Measurements from ENCODE around the gene SOHLH1. TPM values are rescaled to one million over a fixed set of nuclear protein-coding genes. Genes with fewer than 3 reads are reported as not detected.
"Not testable (repeated sequence)": the region's sequence is repeated elsewhere in the genome, so short reads cannot be mapped to it uniquely, and the experiment has no call there.

The SOHLH1 gene
- total RNA-seq, 2 experiments from 2014 or later, result not detected

- no peak overlapping the region for H3K4me3 Mint-ChIP-seq
- ATAC-seq (no peak), DNase-seq (no peak)
- ChIA-PET CTCF (no interaction called here), POLR2A (no interaction called here)
- H3K36me3 Mint-ChIP-seq (ENCODE audit: low read depth), result no peaks in the 10 kb centered on the region
- no peak overlapping the region for H3K27ac Mint-ChIP-seq
- H3K9me3 Mint-ChIP-seq (ENCODE audit: insufficient read depth), result no peaks in the 10 kb centered on the region
- no peaks in the 10 kb centered on the region for H3K27me3 Mint-ChIP-seq (ENCODE audit: low read depth)
- no peaks in the 10 kb centered on the region for H3K4me1 Mint-ChIP-seq (ENCODE audit: low read depth)
Measured at GRCh38 chr9:135681161-135681560, 18.1 kb downstream of the SOHLH1 start.

DNA sequence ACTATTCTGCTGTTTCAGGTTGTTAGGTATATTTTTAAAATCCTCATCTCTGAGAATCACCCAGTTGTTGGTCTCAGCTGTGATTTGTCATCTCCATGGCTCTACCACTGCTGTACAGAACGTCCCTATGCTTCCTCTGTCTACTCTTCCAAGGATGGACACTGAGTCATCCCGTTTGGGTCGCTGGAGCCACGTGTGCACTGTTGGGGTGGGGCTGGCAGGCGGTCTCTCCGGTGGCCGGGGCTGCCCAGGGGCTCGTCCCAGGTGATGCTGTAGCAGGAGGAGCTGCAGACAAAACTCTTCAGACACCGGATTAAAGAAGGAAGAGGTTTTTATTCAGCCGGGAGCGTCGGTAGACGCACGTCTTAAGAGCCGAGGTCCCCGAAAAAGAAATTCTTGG lies 19.2 kb downstream of the SOHLH1 start:
- no peak overlapping the region for H3K27ac Mint-ChIP-seq
- no peaks in the 10 kb centered on the region for H3K36me3 Mint-ChIP-seq (ENCODE audit: low read depth)
- ATAC-seq (no peak), DNase-seq (no peak)
- H3K27me3 Mint-ChIP-seq (ENCODE audit: low read depth), result no peaks in the 10 kb centered on the region
- no peaks in the 10 kb centered on the region for H3K4me1 Mint-ChIP-seq (ENCODE audit: low read depth)
- POLR2A ChIA-PET, result no interaction called here
- H3K9me3 Mint-ChIP-seq (ENCODE audit: insufficient read depth), result no peaks in the 10 kb centered on the region
- no peak overlapping the region for H3K4me3 Mint-ChIP-seq
- CTCF ChIA-PET, result no interaction called here

- ChIA-PET POLR2A (no interaction called here), CTCF (no interaction called here)
- H3K36me3 Mint-ChIP-seq (ENCODE audit: low read depth), result no peaks in the 10 kb centered on the region
- DNase-seq (no peak), ATAC-seq (no peak)
- H3K27ac Mint-ChIP-seq, result no peak overlapping the region
- H3K4me1 Mint-ChIP-seq (ENCODE audit: low read depth), result no peaks in the 10 kb centered on the region
- H3K27me3 Mint-ChIP-seq (ENCODE audit: low read depth), result no peaks in the 10 kb centered on the region
- no peaks in the 10 kb centered on the region for H3K9me3 Mint-ChIP-seq (ENCODE audit: insufficient read depth)
- H3K4me3 Mint-ChIP-seq, result no peak overlapping the region
Measured at GRCh38 chr9:135678236-135679017, 20.9 kb downstream of the SOHLH1 start.

DNA sequence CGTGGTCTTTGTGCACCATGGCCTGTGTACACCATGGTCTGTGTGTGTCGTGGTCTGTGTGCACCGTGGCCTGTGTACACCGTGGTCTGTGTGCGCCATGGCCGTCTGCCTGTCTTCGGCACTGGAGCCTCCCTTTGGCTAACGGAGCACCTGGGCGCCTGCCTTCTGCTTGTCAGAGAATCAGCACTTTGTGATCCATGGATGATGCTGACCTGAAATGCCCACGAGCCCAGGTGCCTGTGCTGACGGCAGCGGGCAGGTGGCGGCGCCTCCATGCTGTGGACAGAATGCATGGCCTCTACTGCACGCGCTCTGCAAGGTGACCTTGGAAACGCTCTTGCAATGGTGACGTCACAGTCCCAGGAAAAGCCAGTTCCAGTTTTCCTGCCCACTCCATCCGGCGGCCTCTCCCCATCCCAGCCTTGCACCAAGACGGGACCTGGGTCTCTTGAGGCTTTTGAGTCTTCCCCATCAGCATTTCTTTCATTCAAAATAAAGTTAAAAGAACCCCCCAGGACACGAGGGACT lies 21.6 kb downstream of the SOHLH1 start:
- Mint-ChIP-seq H3K36me3 (ENCODE audit: low read depth) (no peaks in the 10 kb centered on the region), H3K4me1 (ENCODE audit: low read depth) (no peaks in the 10 kb centered on the region), H3K27ac (no peak overlapping the region), H3K4me3 (no peak overlapping the region), H3K27me3 (ENCODE audit: low read depth) (no peaks in the 10 kb centered on the region), H3K9me3 (ENCODE audit: insufficient read depth) (no peaks in the 10 kb centered on the region)
- DNase-seq (no peak), ATAC-seq (no peak)
- ChIA-PET CTCF (no interaction called here), POLR2A (no interaction called here)

DNA sequence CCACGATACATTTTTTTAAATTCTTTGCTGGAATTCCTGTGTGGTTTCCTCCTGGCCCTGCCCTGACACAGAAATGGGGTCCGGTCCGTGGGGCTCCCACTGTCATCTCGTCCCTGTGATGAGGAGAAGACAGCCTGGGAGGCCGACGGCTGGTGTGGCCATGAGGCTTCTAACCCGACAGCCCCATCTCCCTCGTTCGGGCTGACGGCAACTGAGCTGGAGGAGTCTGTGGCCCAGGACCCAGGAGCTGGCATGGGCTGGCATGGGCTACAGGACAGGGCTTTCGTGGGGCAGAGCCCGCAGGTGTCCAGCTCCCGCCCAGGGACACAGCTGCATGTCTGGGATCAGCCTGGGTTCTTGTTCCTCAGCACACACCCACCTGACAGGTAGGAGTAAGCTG lies 22.4 kb downstream of the SOHLH1 start:
- DNase-seq (no peak), ATAC-seq (no peak)
- no peak overlapping the region for H3K4me3 Mint-ChIP-seq
- H3K9me3 Mint-ChIP-seq (ENCODE audit: insufficient read depth), result no peaks in the 10 kb centered on the region
- no peaks in the 10 kb centered on the region for H3K27me3 Mint-ChIP-seq (ENCODE audit: low read depth)
- H3K4me1 Mint-ChIP-seq (ENCODE audit: low read depth), result no peaks in the 10 kb centered on the region
- CTCF ChIA-PET, result no interaction called here
- no peak overlapping the region for H3K27ac Mint-ChIP-seq
- H3K36me3 Mint-ChIP-seq (ENCODE audit: low read depth), result no peaks in the 10 kb centered on the region
- POLR2A ChIA-PET, result no interaction called here

DNA sequence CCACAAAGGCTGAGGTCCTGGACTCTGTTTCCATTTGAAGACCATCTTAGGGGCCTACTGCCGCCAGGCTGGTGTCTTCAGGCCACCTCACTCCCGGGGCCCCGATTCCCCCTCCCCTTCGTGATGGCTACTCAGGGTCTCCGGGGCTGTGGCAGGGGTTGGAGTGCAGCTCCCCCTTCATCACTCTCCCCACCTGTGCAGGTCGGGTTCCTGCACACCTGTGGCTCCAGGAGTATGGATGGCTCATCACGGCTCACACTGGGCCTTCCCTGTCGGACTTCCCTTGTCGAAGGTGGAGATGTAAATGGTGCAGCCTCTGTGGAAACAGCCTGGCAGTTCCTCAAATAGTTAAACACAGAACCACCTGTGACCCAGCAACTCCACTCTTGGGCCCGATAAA lies 24.3 kb downstream of the SOHLH1 start:
- DNase-seq (no peak), ATAC-seq (no peak)
- no peaks in the 10 kb centered on the region for H3K27me3 Mint-ChIP-seq (ENCODE audit: low read depth)
- no peaks in the 10 kb centered on the region for H3K4me1 Mint-ChIP-seq (ENCODE audit: low read depth)
- POLR2A ChIA-PET, result no interaction called here
- CTCF ChIA-PET, result no interaction called here
- H3K4me3 Mint-ChIP-seq, result no peak overlapping the region
- no peaks in the 10 kb centered on the region for H3K36me3 Mint-ChIP-seq (ENCODE audit: low read depth)
- H3K27ac Mint-ChIP-seq, result no peak overlapping the region
- H3K9me3 Mint-ChIP-seq (ENCODE audit: insufficient read depth), result no peaks in the 10 kb centered on the region

DNA sequence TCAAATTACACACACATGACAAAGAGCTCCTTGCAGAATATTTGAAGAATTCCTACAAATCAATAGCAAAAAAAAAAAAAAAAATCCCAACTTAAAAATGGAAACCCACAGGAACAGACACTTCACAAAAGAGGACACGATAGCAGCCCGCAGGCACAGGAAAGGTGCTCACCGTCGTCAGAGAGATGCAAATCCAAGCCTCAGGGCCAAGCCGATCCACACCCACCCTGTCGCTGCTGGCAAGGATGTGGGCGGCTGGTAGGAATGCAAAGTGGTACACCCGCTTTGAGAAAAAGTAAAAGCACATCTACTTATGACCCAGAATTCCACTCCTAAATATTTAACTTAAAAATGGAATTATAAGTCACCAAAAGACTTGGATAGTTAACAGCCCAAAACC lies 25.3 kb downstream of the SOHLH1 start:
- H3K36me3 Mint-ChIP-seq (ENCODE audit: low read depth), result no peaks in the 10 kb centered on the region
- no peaks in the 10 kb centered on the region for H3K27me3 Mint-ChIP-seq (ENCODE audit: low read depth)
- no peaks in the 10 kb centered on the region for H3K4me1 Mint-ChIP-seq (ENCODE audit: low read depth)
- ChIA-PET CTCF (no interaction called here), POLR2A (no interaction called here)
- no peak overlapping the region for H3K27ac Mint-ChIP-seq
- no peak for DNase-seq
- no peak overlapping the region for H3K4me3 Mint-ChIP-seq
- no peaks in the 10 kb centered on the region for H3K9me3 Mint-ChIP-seq (ENCODE audit: insufficient read depth)
- ATAC-seq, result no peak

DNA sequence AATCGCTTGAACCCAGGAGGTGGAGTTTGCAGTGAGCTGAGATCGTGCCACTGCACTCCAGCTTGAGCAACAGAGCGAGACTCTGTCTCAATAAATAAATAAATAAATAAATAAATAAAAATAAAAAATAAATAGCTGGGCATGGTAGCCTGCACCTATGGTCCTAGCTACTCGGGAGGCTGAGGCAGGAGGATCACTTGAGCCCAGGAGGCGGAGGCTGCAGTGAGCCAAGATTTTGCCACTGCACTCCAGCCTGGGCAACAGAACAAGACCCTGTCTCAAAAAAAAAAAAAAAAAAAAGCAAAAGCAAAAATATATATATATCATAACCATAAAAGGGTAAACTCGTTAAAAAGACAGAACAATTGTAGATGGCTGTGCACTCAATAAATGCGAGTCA lies 26.5 kb downstream of the SOHLH1 start:
- POLR2A ChIA-PET; H3K9me3 Mint-ChIP-seq (ENCODE audit: insufficient read depth): not testable (repeated sequence)

GRCh38 chr9:135671591-135672041 lies 27.7 kb downstream of the SOHLH1 start:
- Mint-ChIP-seq H3K36me3 (ENCODE audit: low read depth) (no peaks in the 10 kb centered on the region), H3K27me3 (ENCODE audit: low read depth) (no peaks in the 10 kb centered on the region), H3K27ac (no peak overlapping the region), H3K9me3 (ENCODE audit: insufficient read depth) (no peaks in the 10 kb centered on the region), H3K4me1 (ENCODE audit: low read depth) (no peaks in the 10 kb centered on the region), H3K4me3 (no peak overlapping the region)
- DNase-seq (no peak), ATAC-seq (no peak)
- POLR2A ChIA-PET, result no interaction called here
- CTCF ChIA-PET, result no interaction called here

More for the DNA sequence above, 26.5 kb downstream of the SOHLH1 start:
- CTCF ChIA-PET; ATAC-seq; DNase-seq; H3K27me3 Mint-ChIP-seq (ENCODE audit: low read depth); H3K4me1 Mint-ChIP-seq (ENCODE audit: low read depth); H3K4me3 Mint-ChIP-seq; H3K27ac Mint-ChIP-seq; H3K36me3 Mint-ChIP-seq (ENCODE audit: low read depth): not testable (repeated sequence)

DNA sequence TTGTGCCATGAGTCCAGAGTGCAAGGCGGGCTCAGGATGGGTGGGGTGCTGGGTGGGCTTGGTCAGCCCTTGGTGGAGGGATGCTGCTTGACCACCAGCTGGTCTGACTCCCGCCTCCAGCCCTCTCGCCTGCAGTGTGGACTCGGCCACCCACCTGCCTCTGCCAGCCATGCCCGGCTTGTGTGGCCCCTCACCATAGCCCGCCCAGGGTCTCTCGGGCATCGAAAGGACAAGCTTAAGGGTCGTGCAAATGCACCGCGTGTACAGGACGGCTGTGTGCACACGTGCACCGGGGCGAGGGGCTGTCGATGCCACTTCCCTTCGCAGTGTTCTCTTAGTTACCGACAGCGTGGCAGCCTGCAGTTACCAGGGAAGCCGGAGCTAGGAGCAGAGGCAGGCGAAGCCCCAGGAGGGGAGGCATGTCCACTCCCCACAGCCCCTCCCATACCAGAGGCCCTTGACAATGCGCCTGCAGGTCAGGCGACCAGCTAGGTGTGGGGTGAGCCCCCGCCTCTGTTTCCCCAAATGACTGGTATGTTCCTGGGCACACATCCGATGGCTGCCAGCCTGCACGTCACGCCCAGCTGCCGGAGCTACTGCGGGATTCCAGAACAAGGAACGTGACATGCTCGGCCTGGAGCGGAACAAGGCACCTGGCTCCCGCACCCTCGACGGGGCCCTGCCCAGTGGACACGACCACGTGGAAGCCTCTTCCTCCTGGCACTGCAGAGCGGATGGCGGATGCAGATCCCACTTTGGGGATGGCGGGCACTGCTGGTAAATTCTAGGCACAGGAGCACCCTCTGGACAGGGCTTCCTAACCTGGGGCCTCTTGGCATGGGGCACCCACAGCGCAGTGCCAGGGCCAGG lies 28.3 kb downstream of the SOHLH1 start:
- H3K4me1 Mint-ChIP-seq (ENCODE audit: low read depth), result no peaks in the 10 kb centered on the region
- ChIA-PET CTCF (no interaction called here), POLR2A (no interaction called here)

GRCh38 chr9:135669616-135670285 lies 29.5 kb downstream of the SOHLH1 start:
- Mint-ChIP-seq H3K27me3 (ENCODE audit: low read depth) (no peaks in the 10 kb centered on the region), H3K4me3 (no peak overlapping the region), H3K9me3 (ENCODE audit: insufficient read depth) (no peaks in the 10 kb centered on the region), H3K27ac (no peak overlapping the region), H3K4me1 (ENCODE audit: low read depth) (no peaks in the 10 kb centered on the region), H3K36me3 (ENCODE audit: low read depth) (no peaks in the 10 kb centered on the region)
- ATAC-seq, result no peak
- POLR2A ChIA-PET, result no interaction called here
- CTCF ChIA-PET, result no interaction called here
- no peak for DNase-seq

More for the DNA sequence above, 28.3 kb downstream of the SOHLH1 start:
- no peaks in the 10 kb centered on the region for H3K36me3 Mint-ChIP-seq (ENCODE audit: low read depth)
- no peaks in the 10 kb centered on the region for H3K27me3 Mint-ChIP-seq (ENCODE audit: low read depth)
- ATAC-seq, result no peak
- H3K27ac Mint-ChIP-seq, result no peak overlapping the region
- H3K9me3 Mint-ChIP-seq (ENCODE audit: insufficient read depth), result no peaks in the 10 kb centered on the region
- DNase-seq, result no peak
- no peak overlapping the region for H3K4me3 Mint-ChIP-seq

- CTCF ChIA-PET, result not testable (repeated sequence)
Measured at GRCh38 chr9:135669018-135669417, 30.3 kb downstream of the SOHLH1 start.

More at GRCh38 chr9:135669018-135669417, 30.3 kb downstream of the SOHLH1 start:
- ATAC-seq; H3K36me3 Mint-ChIP-seq (ENCODE audit: low read depth); H3K27ac Mint-ChIP-seq; DNase-seq; H3K4me3 Mint-ChIP-seq; H3K27me3 Mint-ChIP-seq (ENCODE audit: low read depth); POLR2A ChIA-PET; H3K4me1 Mint-ChIP-seq (ENCODE audit: low read depth); H3K9me3 Mint-ChIP-seq (ENCODE audit: insufficient read depth): not testable (repeated sequence)

Data from activated CD8-positive, alpha-beta T cell treated with anti-CD3 and anti-CD28 coated beads, Interleukin-2, amount 10 ng/mL, durations not matched to agents 7 days and 5 days (primary cell).